WI38 (cell line): ENCODE measurements around the gene AS3MT.
A peak's percentile ranks its signal among the peaks of the same experiment; 100 is the strongest.

Experiments
- H3K4me3 ChIP-seq: 2 replicates; pipeline ENCODE4 v1.5.1; 2011; ENCODE audit warnings: low read depth, mild to moderate bottlenecking, control low read depth, low read length
- CTCF ChIP-seq: IDR thresholded peaks from 2 replicates; pipeline ENCODE4 v1.5.1; 2012; ENCODE audit warnings: low read depth, mild to moderate bottlenecking, control low read depth, low read length

Gene AS3MT

GRCh38 chr10:102868911-102869257, 386 bp upstream of the AS3MT start:
- TF ChIP-seq CTCF, result no peak
- H3K4me3 ChIP-seq, result peak overlapping the region; percentile 41

- TF ChIP-seq CTCF, result no peak
- no peak overlapping the region for H3K4me3 ChIP-seq
Measured at GRCh38 chr10:102870221-102870620, 951 bp downstream of the AS3MT start.

GRCh38 chr10:102872163-102872562, 2.9 kb downstream of the AS3MT start:
- no peak overlapping the region for H3K4me3 ChIP-seq
- no peak for TF ChIP-seq CTCF

- H3K4me3 ChIP-seq, result no peak overlapping the region
- TF ChIP-seq CTCF, result no peak
Measured at GRCh38 chr10:102876747-102877153, 7.5 kb downstream of the AS3MT start.

- no peak overlapping the region for H3K4me3 ChIP-seq
- no peak for TF ChIP-seq CTCF
Measured at GRCh38 chr10:102878629-102879028, 9.4 kb downstream of the AS3MT start.

GRCh38 chr10:102880256-102880655, 11.0 kb downstream of the AS3MT start:
- no peak overlapping the region for H3K4me3 ChIP-seq
- TF ChIP-seq CTCF, result no peak

GRCh38 chr10:102888048-102888447, 18.8 kb downstream of the AS3MT start:
- no peak overlapping the region for H3K4me3 ChIP-seq
- TF ChIP-seq CTCF, result no peak
